Measurements from ENCODE around the gene TSPAN9.

- TF ChIP-seq, protein P1, sequence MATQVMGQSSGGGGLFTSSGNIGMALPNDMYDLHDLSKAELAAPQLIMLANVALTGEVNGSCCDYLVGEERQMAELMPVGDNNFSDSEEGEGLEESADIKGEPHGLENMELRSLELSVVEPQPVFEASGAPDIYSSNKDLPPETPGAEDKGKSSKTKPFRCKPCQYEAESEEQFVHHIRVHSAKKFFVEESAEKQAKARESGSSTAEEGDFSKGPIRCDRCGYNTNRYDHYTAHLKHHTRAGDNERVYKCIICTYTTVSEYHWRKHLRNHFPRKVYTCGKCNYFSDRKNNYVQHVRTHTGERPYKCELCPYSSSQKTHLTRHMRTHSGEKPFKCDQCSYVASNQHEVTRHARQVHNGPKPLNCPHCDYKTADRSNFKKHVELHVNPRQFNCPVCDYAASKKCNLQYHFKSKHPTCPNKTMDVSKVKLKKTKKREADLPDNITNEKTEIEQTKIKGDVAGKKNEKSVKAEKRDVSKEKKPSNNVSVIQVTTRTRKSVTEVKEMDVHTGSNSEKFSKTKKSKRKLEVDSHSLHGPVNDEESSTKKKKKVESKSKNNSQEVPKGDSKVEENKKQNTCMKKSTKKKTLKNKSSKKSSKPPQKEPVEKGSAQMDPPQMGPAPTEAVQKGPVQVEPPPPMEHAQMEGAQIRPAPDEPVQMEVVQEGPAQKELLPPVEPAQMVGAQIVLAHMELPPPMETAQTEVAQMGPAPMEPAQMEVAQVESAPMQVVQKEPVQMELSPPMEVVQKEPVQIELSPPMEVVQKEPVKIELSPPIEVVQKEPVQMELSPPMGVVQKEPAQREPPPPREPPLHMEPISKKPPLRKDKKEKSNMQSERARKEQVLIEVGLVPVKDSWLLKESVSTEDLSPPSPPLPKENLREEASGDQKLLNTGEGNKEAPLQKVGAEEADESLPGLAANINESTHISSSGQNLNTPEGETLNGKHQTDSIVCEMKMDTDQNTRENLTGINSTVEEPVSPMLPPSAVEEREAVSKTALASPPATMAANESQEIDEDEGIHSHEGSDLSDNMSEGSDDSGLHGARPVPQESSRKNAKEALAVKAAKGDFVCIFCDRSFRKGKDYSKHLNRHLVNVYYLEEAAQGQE (IDR thresholded peaks at IDR 0.05; ENCODE audit: insufficient read depth in 1 of 2, low read depth in 2 of 2, low read length in 2 of 2) = peak in 1 of 2 experiments; percentile 56; a peak in 1 of 4 replicates
- TF ChIP-seq TAF1 (IDR thresholded peaks at IDR 0.05; ENCODE audit: borderline replicate concordance, insufficient read depth, low read length) (no peak), POLR2AphosphoS5 (IDR thresholded peaks at IDR 0.05; ENCODE audit: low read depth, low read length) (no peak)
These were observed 13.3 kb downstream of the TSPAN9 start for GRCh38 chr12:3090240-3091037.
